HEK293 (cell line): ENCODE measurements around the gene SEC24C.
A peak's percentile ranks its signal among the peaks of the same experiment; 100 is the strongest.

Experiments used
- BCL11A ChIP-seq: fragments of 450-650 bp; formaldehyde crosslinking; IDR thresholded peaks from 2 replicates; pipeline ENCODE4 v1.5.1; 2016; ENCODE audit warnings: low read depth, missing biosample characterization, missing genetic modification characterization
- KLF16 ChIP-seq: fragments of 450-650 bp; formaldehyde crosslinking; IDR thresholded peaks from 2 replicates; pipeline ENCODE4 v1.5.1; 2017; ENCODE audit warnings: missing biosample characterization, missing genetic modification characterization
- MYNN ChIP-seq: fragments of 450-650 bp; formaldehyde crosslinking; IDR thresholded peaks from 2 replicates; pipeline ENCODE4 v1.5.1; 2016; ENCODE audit warnings: missing biosample characterization, missing genetic modification characterization, borderline replicate concordance
- TRIM28 ChIP-seq: IDR thresholded peaks from 2 replicates; pipeline ENCODE4 v1.6.1; 2011; ENCODE audit warnings: low read length, control low read depth, borderline replicate concordance
- ZBTB21 ChIP-seq: fragments of 450-650 bp; formaldehyde crosslinking; IDR thresholded peaks from 2 replicates; pipeline ENCODE4 v1.5.1; 2017; ENCODE audit warnings: missing biosample characterization, missing genetic modification characterization
- ZNF114 ChIP-seq: fragments of 450-650 bp; formaldehyde crosslinking; IDR thresholded peaks from 2 replicates; pipeline ENCODE4 v1.5.0; 2017; ENCODE audit warnings: missing biosample characterization, missing genetic modification characterization
- ZNF16 ChIP-seq: fragments of 450-650 bp; formaldehyde crosslinking; IDR thresholded peaks from 2 replicates; pipeline ENCODE4 v1.5.1; 2016; ENCODE audit warnings: low read depth, missing biosample characterization, missing genetic modification characterization
- ZNF2 ChIP-seq: fragments of 450-650 bp; formaldehyde crosslinking; IDR thresholded peaks from 2 replicates; pipeline ENCODE4 v1.5.1; 2016; ENCODE audit warnings: missing biosample characterization, missing genetic modification characterization
- ZNF266 ChIP-seq: fragments of 450-650 bp; formaldehyde crosslinking; IDR thresholded peaks from 2 replicates; pipeline ENCODE4 v1.5.1; 2016; ENCODE audit warnings: missing biosample characterization, missing genetic modification characterization, low read depth
- ZNF274 ChIP-seq, 2 experiments: fragments of 200-500 bp in 1 of 2; fragments of 450-650 bp in 1 of 2; sonication (Bioruptor generic) in 1 of 2; formaldehyde crosslinking in 1 of 2; IDR thresholded peaks; 2 replicates each; pipeline versions ENCODE4 v1.5.1 to v1.6.1; 2014 to 2016; ENCODE audit warnings: borderline replicate concordance in 1 of 2, inconsistent platforms in 1 of 2, low read length in 1 of 2, missing biosample characterization in 1 of 2, missing genetic modification characterization in 1 of 2
- ZNF341 ChIP-seq: fragments of 450-650 bp; formaldehyde crosslinking; IDR thresholded peaks from 2 replicates; pipeline ENCODE4; 2016; ENCODE audit warnings: low read depth, missing biosample characterization, missing genetic modification characterization
- ZNF350 ChIP-seq: fragments of 450-650 bp; formaldehyde crosslinking; IDR thresholded peaks from 2 replicates; pipeline ENCODE4 v1.5.0; 2017; ENCODE audit warnings: missing biosample characterization, mild to moderate bottlenecking, missing genetic modification characterization
- ZNF433 ChIP-seq: fragments of 450-650 bp; formaldehyde crosslinking; IDR thresholded peaks from 2 replicates; pipeline ENCODE4 v1.5.1; 2016; ENCODE audit warnings: missing biosample characterization, missing genetic modification characterization, low read depth
- ZNF529 ChIP-seq: fragments of 450-650 bp; formaldehyde crosslinking; IDR thresholded peaks from 2 replicates; pipeline ENCODE4 v1.5.1; 2017; ENCODE audit warnings: missing genetic modification characterization, missing biosample characterization; ENCODE audit not compliant: insufficient replicate concordance
- ZNF555 ChIP-seq: fragments of 450-650 bp; formaldehyde crosslinking; conservative IDR thresholded peaks from 2 replicates; pipeline ENCODE4 v1.5.1; 2017; ENCODE audit warnings: missing biosample characterization, mild to moderate bottlenecking, missing genetic modification characterization, inconsistent platforms
- ZNF560 ChIP-seq: fragments of 450-650 bp; formaldehyde crosslinking; IDR thresholded peaks from 2 replicates; pipeline ENCODE4 v1.5.1; 2017; ENCODE audit warnings: missing biosample characterization, missing genetic modification characterization, borderline replicate concordance
- ZNF610 ChIP-seq: fragments of 450-650 bp; formaldehyde crosslinking; IDR thresholded peaks from 2 replicates; pipeline ENCODE4 v1.5.1; 2016; ENCODE audit warnings: missing biosample characterization, missing genetic modification characterization, borderline replicate concordance
- ZNF629 ChIP-seq: fragments of 450-650 bp; formaldehyde crosslinking; IDR thresholded peaks from 2 replicates; pipeline ENCODE4 v1.5.1; 2017; ENCODE audit warnings: missing biosample characterization, missing genetic modification characterization
- ZNF670 ChIP-seq: fragments of 450-650 bp; formaldehyde crosslinking; IDR thresholded peaks from 2 replicates; pipeline ENCODE4 v1.5.1; 2016; ENCODE audit warnings: missing biosample characterization, missing genetic modification characterization, low read depth
- ZNF747 ChIP-seq: fragments of 450-650 bp; formaldehyde crosslinking; IDR thresholded peaks from 2 replicates; pipeline ENCODE4 v1.5.1; 2016; ENCODE audit warnings: missing biosample characterization, missing genetic modification characterization
- TF ChIP-seq, protein P1 (sequence below): fragments of 450-650 bp; formaldehyde crosslinking; IDR thresholded peaks from 2 replicates; pipeline ENCODE4 v1.5.1; 2016; ENCODE audit warnings: missing biosample characterization, missing genetic modification characterization
- TF ChIP-seq, protein P2 (sequence below): fragments of 450-650 bp; formaldehyde crosslinking; IDR thresholded peaks from 2 replicates; pipeline ENCODE4 v1.5.1; 2016; ENCODE audit warnings: missing biosample characterization, missing genetic modification characterization
- TF ChIP-seq, protein P3 (sequence below): fragments of 450-650 bp; formaldehyde crosslinking; IDR thresholded peaks from 2 replicates; pipeline ENCODE4 v1.5.1; 2016; ENCODE audit warnings: missing biosample characterization, missing genetic modification characterization
- TF ChIP-seq, protein P4 (sequence below): fragments of 450-650 bp; formaldehyde crosslinking; IDR thresholded peaks from 2 replicates; pipeline ENCODE4 v1.5.1; 2016; ENCODE audit warnings: missing biosample characterization, missing genetic modification characterization
- TF ChIP-seq, protein P5 (sequence below): fragments of 450-650 bp; formaldehyde crosslinking; IDR thresholded peaks from 2 replicates; pipeline ENCODE4 v1.5.1; 2017; ENCODE audit warnings: missing biosample characterization, missing genetic modification characterization
- TF ChIP-seq, protein P6 (sequence below): fragments of 450-650 bp; formaldehyde crosslinking; IDR thresholded peaks from 2 replicates; pipeline ENCODE4 v1.5.1; 2016; ENCODE audit warnings: missing biosample characterization, missing genetic modification characterization, borderline replicate concordance

Gene SEC24C

DNA sequence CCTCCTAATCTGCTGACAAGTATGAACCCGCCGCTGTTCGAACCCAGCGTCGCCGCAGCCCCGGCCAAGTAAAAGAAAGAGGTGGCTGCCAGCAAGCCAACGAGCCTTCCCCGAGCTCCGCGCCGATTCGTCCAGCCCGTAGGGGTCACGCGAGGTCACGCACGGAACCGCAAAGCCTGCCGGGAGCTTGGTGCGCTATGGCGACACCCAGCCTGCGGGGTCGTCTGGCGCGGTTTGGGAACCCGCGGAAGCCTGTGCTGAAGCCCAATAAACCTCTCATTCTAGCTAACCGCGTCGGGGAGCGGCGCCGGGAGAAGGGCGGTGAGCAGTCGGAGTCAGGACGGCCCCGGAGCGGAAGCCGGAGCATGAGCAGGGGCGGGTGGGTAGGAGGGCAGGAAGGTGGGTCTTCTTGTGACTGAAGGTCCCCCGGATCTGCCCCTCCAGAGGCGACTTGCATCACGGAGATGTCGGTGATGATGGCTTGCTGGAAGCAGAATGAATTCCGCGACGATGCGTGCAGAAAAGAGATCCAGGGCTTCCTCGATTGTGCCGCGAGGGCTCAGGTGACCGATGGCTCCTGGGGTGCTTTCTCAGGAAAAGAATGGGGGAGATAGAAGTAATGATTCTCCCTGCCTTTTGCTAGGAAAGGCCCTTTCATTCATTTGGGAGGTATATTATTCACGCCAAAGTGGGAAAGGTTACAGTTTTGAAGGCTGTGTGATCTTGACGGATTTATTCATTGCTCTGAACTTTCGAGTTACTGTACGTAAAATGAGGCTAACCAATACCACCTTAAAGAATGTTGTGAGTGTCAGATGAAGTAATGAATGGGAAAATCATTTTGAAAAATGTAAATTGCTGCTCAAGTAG lies 37.9 kb downstream of the SEC24C start, which contains the start of gene CHCHD1 (continued):
- TF ChIP-seq ZNF341 (tag by site-specific recombination) (0 out of 2 replicates have a peak, but pooled peaks have one; percentile 26), ZNF610 (tag by site-specific recombination) (peak; percentile 17; the same call in 1 of the 2 replicates), ZNF433 (no peak), ZNF747 (tag by site-specific recombination) (no peak), ZNF266 (no peak), ZNF2 (peak; percentile 27; the same call in 1 of the 2 replicates), ZNF670 (tag by site-specific recombination) (no peak), ZNF560 (no peak), MYNN (no peak), ZNF629 (tag by site-specific recombination) (peak; percentile 19; the same call in 1 of the 2 replicates), ZNF114 (tag by site-specific recombination) (no peak), ZNF555 (tag by site-specific recombination) (no peak), ZNF350 (tag by site-specific recombination) (no peak), ZNF274 (IDR thresholded peaks at IDR 0.05; ENCODE audit: low read length) (no peak), ZNF274 (tag by site-specific recombination; IDR thresholded peaks at IDR 0.05; ENCODE audit: borderline replicate concordance) (no peak), TRIM28 (no peak), ZNF16 (tag by site-specific recombination) (no peak), KLF16 (peak; percentile 76), ZNF529 (tag by site-specific recombination) (no peak), BCL11A (tag by site-specific recombination) (peak; percentile 50; the same call in 1 of the 2 replicates), ZBTB21 (no peak)
- TF ChIP-seq, protein P1, sequence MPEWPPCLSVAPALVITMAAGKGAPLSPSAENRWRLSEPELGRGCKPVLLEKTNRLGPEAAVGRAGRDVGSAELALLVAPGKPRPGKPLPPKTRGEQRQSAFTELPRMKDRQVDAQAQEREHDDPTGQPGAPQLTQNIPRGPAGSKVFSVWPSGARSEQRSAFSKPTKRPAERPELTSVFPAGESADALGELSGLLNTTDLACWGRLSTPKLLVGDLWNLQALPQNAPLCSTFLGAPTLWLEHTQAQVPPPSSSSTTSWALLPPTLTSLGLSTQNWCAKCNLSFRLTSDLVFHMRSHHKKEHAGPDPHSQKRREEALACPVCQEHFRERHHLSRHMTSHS (tag by site-specific recombination), result no peak
- TF ChIP-seq, protein P2, sequence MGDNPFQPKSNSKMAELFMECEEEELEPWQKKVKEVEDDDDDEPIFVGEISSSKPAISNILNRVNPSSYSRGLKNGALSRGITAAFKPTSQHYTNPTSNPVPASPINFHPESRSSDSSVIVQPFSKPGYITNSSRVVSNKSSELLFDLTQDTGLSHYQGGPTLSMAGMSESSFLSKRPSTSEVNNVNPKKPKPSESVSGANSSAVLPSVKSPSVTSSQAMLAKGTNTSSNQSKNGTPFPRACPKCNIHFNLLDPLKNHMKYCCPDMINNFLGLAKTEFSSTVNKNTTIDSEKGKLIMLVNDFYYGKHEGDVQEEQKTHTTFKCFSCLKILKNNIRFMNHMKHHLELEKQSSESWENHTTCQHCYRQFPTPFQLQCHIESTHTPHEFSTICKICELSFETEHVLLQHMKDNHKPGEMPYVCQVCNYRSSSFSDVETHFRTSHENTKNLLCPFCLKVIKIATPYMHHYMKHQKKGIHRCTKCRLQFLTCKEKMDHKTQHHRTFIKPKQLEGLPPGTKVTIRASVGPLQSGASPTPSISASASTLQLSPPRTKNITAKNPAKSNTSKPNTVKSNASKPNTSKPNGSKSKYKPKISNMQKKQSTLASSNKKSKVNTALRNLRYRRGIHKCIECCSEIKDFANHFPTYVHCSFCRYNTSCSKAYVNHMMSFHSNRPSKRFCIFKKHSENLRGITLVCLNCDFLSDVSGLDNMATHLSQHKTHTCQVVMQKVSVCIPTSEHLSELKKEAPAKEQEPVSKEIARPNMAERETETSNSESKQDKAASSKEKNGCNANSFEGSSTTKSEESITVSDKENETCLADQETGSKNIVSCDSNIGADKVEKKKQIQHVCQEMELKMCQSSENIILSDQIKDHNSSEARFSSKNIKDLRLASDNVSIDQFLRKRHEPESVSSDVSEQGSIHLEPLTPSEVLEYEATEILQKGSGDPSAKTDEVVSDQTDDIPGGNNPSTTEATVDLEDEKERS (tag by site-specific recombination), result no peak
- TF ChIP-seq, protein P3, sequence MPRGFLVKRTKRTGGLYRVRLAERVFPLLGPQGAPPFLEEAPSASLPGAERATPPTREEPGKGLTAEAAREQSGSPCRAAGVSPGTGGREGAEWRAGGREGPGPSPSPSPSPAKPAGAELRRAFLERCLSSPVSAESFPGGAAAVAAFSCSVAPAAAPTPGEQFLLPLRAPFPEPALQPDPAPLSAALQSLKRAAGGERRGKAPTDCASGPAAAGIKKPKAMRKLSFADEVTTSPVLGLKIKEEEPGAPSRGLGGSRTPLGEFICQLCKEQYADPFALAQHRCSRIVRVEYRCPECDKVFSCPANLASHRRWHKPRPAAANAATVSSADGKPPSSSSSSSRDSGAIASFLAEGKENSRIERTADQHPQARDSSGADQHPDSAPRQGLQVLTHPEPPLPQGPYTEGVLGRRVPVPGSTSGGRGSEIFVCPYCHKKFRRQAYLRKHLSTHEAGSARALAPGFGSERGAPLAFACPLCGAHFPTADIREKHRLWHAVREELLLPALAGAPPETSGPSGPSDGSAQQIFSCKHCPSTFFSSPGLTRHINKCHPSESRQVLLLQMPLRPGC, result no peak
- TF ChIP-seq, protein P4, sequence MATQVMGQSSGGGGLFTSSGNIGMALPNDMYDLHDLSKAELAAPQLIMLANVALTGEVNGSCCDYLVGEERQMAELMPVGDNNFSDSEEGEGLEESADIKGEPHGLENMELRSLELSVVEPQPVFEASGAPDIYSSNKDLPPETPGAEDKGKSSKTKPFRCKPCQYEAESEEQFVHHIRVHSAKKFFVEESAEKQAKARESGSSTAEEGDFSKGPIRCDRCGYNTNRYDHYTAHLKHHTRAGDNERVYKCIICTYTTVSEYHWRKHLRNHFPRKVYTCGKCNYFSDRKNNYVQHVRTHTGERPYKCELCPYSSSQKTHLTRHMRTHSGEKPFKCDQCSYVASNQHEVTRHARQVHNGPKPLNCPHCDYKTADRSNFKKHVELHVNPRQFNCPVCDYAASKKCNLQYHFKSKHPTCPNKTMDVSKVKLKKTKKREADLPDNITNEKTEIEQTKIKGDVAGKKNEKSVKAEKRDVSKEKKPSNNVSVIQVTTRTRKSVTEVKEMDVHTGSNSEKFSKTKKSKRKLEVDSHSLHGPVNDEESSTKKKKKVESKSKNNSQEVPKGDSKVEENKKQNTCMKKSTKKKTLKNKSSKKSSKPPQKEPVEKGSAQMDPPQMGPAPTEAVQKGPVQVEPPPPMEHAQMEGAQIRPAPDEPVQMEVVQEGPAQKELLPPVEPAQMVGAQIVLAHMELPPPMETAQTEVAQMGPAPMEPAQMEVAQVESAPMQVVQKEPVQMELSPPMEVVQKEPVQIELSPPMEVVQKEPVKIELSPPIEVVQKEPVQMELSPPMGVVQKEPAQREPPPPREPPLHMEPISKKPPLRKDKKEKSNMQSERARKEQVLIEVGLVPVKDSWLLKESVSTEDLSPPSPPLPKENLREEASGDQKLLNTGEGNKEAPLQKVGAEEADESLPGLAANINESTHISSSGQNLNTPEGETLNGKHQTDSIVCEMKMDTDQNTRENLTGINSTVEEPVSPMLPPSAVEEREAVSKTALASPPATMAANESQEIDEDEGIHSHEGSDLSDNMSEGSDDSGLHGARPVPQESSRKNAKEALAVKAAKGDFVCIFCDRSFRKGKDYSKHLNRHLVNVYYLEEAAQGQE (tag by site-specific recombination), result peak; percentile 12; the same call in 1 of the 2 replicates
- TF ChIP-seq, protein P5, sequence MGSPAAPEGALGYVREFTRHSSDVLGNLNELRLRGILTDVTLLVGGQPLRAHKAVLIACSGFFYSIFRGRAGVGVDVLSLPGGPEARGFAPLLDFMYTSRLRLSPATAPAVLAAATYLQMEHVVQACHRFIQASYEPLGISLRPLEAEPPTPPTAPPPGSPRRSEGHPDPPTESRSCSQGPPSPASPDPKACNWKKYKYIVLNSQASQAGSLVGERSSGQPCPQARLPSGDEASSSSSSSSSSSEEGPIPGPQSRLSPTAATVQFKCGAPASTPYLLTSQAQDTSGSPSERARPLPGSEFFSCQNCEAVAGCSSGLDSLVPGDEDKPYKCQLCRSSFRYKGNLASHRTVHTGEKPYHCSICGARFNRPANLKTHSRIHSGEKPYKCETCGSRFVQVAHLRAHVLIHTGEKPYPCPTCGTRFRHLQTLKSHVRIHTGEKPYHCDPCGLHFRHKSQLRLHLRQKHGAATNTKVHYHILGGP (tag by site-specific recombination), result no peak
- TF ChIP-seq, protein P6, sequence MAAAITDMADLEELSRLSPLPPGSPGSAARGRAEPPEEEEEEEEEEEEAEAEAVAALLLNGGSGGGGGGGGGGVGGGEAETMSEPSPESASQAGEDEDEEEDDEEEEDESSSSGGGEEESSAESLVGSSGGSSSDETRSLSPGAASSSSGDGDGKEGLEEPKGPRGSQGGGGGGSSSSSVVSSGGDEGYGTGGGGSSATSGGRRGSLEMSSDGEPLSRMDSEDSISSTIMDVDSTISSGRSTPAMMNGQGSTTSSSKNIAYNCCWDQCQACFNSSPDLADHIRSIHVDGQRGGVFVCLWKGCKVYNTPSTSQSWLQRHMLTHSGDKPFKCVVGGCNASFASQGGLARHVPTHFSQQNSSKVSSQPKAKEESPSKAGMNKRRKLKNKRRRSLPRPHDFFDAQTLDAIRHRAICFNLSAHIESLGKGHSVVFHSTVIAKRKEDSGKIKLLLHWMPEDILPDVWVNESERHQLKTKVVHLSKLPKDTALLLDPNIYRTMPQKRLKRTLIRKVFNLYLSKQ, result no peak
